HG03196 (cell line): ENCODE data around the gene BMPR1B.

Experiments
- ATAC-seq: cut with Tn5 transposase; IDR thresholded peaks from one replicate; pipeline ENCODE4 v1.9.1; 2021; ENCODE audit not compliant: unreplicated experiment

The BMPR1B gene

GRCh38 chr4:94947681-94948108 lies 189.9 kb downstream of the BMPR1B start:
- no peak for ATAC-seq

DNA sequence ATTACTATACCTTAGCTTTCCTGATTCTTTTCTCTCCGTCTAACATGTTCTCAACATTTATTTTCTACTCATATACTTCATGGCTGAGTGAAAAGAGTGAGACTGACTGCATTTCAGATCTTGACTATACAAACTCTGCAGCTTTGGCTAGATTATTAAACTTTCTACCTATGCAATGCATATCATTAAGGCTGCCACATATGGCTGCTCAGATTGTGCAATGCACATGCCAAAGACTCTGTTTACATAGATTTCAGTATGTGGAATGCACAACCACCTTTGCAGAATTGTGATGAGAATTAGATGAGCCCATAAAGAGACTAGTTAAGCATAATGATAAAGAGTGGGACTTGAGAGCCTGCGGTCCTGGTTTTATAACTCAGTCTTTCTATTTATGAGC lies 196.5 kb downstream of the BMPR1B start:
- ATAC-seq = no peak

DNA sequence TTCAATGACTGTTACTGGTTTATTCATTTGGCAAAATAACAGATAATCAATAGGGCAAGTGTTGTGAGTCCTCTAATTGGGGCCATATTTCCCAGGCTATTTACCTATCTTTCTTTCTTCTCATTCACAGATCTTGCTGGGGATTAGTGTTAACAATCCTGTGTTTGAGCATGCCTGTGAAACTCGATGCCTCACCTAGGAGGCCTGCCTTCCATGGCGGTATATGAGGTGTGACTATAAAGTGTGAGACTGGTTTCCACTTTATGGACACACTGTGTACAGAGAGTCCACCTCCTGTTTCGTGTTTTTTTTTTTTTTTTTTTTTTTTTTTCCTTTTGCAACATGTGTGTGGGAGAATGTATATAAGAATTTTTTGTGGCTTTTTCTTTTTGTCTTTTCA lies 199.3 kb downstream of the BMPR1B start:
- no peak for ATAC-seq

DNA sequence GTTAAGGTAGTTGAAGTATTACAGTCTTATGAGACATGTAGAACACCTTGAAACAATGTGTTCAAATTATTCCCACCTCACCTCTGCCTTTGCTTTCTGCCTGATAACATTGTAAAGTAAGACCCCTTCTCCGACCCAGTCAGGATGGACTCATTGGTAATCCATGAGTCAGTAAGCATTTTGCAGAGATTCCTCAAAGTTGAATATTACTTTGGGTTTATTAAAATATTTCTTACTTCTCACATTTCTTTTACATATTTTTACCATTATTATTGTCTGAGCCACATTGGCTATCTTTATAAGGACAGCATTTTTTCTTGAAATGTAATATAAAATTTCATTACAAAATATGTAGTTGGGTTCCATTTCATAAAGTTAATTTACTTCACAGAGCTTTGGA lies 201.6 kb downstream of the BMPR1B start:
- ATAC-seq = no peak

DNA sequence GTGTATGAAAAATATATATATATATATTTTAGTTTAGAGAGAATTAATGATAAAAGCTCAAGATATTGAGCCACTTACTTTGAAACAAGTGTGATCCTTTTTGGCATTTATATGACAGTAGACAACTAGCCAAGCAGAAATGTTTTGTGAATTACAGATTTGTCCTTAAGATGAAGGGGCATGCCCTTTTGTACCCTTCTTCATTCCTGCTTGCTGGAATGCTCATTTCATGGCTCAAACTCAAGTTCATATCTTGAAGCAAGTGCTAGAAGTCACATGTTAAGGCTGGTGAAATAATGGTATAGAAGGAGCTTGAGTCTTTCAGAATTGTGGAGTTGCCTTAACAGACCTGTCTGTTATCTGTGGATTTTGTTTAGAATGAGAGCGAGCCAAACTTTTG lies 203.0 kb downstream of the BMPR1B start:
- ATAC-seq = no peak

GRCh38 chr4:94961420-94961819 lies 203.7 kb downstream of the BMPR1B start:
- no peak for ATAC-seq

DNA sequence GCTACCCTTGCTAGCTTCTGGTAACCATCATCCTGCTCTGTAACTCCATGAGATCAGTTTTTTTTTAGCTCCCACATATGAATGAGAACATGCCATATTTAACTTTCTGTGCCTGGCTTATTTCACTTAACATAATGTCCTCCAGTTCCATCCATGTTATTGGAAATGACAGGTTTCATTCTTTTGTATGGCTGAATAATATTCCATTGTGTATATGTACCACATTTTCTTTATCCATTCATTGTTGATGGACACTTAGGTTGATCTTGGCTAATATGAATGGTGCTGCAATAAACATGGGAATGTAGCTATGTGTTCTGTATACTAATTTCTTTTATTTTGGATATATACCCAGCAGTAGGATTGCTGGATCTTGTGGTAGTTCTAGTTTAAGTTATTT lies 204.7 kb downstream of the BMPR1B start:
- ATAC-seq = no peak

DNA sequence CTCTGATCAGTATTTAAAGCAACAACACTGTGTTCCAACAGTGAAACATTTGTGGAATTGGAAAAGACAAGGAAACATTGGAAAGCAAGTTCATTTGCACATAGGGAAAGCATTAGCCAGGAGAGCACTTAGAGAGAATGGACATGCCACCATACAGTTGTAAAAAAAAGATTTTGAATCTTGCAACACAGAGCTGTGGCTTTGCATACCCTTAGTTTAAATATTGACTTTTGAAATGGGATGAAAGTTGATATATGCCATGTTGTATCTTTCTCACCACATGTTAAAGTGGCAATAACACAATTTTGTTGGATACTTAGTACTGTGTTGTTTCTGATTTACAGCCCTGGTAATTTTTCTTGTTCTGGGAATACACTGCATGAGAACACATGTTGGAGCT lies 208.1 kb downstream of the BMPR1B start:
- no peak for ATAC-seq

- ATAC-seq = no peak
Observed at GRCh38 chr4:94968493-94968892, 210.7 kb downstream of the BMPR1B start.

- no peak for ATAC-seq
Observed at GRCh38 chr4:94970650-94971049, 212.9 kb downstream of the BMPR1B start.

DNA sequence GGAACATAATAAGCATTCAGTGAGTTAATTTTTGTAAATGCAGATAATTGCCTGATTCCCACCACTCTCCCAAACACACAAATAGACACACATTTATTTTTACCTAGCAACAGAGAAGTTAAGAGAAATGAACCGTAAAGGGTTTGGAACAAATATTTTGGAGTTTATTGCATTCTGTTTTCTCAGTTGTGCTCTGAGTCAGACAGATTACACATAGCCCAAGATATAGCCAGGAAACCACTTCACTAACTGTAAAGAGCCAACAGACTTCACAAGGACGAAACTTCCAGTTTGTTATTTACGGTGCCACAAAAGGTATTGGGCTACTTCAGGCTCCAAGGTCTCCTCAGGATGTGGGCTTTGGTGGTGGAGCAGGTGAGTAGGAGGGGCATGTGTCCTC lies 217.0 kb downstream of the BMPR1B start:
- no peak for ATAC-seq

- no peak for ATAC-seq
Observed at GRCh38 chr4:94976371-94977011, 218.7 kb downstream of the BMPR1B start.

- ATAC-seq = no peak
Observed at GRCh38 chr4:94978904-94979303, 221.1 kb downstream of the BMPR1B start.

DNA sequence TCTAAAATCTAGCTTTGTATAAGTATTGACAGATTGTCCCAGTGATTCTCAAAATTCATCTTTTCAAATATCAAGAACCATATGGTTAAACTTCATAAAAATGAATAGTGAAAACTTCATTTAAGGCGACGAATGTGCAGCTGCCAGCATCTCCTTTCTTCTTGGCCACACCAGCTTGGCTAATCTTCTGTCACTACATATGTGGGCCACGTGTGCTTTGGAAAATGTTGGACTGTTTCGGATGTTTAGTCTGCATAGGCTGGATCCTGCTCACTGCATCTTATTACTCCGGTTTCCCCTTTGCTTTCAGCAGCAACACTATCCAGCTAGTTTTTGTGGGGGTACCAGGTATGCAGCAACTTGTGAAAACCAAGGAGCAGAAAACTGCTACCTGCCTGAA lies 221.9 kb downstream of the BMPR1B start:
- ATAC-seq = no peak

DNA sequence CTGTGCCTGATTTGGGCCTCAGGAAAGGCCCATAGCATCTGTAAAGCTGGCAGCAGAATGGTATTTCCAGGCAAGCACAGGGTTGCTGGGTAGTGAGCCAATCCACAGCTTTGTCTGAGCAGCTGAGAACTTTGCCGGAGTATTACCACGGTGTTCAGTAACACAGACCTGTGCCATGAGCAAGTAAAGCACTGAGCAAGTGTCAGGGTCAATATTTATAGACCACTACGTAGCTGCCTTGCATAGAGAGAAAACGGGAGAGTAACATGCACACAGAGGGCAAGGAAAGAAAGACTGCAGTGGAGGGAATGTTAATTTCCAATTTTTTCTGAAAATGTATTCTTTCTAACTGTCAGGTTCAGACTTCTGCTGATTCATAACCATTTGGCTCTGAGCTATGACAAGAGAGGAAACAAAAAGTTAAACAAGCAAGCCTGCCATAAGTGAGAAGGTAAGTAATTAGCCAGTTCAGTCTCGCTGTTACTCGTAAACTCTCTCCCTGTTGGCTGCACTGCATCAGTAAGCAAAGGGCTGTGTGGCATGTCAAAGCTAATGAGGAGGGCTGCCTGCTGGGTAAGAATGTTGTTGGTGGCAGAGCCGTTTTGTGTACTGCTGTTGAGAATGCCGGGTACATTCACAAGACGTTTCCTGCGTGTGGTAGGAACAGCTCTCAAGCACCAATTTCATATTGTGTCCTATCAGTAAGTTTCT lies 238.1 kb downstream of the BMPR1B start:
- ATAC-seq = no peak

DNA sequence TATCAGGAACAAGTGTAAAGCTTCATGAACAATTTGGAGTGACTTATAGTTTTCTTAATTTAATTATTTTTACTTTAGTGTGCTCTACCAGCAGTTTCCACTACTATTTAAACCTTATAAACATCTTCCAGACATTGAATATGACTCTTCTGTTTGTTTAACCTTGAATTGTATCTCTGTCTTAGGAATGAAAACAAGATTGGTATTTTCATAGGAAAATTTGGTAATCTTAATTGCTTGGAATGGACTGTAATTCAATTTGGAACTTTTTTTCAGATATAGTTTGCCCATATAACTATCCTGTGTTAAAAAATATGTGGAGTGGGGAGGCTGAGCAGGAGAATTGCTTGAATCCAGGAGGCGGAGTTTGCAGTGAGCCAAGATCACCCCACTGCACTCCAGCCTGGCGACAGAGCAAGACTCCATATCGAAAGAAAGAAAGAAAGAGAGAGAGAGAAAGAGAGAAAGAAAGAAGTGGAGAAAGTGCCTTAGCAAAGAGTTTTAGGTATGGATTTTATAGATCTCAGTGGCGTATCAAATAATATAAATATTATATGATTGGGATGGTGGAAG lies 242.4 kb downstream of the BMPR1B start:
- no peak for ATAC-seq

GRCh38 chr4:95004912-95005311 lies 247.2 kb downstream of the BMPR1B start:
- no peak for ATAC-seq

DNA sequence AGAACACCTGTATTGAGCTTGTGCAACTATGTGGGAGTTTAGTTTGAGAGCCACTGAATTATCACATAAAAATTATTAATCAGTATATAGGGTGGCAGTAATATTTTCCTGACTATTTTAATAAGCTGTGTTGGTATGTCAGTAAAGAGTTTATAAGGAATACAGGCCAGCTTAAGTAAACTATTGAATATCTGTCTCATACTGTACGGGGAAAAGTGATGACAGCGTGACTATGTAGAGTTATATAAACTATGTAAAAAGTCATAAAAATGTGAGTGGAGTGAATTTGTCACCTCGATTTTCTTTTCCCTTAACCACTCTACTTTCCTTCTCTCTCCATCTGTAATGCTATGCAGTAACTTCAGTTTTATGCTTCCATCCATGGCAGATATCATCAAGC lies 250.2 kb downstream of the BMPR1B start:
- ATAC-seq = no peak

GRCh38 chr4:95013236-95013635 lies 255.5 kb downstream of the BMPR1B start:
- ATAC-seq = no peak

GRCh38 chr4:95014068-95014467 lies 256.3 kb downstream of the BMPR1B start:
- ATAC-seq = no peak

DNA sequence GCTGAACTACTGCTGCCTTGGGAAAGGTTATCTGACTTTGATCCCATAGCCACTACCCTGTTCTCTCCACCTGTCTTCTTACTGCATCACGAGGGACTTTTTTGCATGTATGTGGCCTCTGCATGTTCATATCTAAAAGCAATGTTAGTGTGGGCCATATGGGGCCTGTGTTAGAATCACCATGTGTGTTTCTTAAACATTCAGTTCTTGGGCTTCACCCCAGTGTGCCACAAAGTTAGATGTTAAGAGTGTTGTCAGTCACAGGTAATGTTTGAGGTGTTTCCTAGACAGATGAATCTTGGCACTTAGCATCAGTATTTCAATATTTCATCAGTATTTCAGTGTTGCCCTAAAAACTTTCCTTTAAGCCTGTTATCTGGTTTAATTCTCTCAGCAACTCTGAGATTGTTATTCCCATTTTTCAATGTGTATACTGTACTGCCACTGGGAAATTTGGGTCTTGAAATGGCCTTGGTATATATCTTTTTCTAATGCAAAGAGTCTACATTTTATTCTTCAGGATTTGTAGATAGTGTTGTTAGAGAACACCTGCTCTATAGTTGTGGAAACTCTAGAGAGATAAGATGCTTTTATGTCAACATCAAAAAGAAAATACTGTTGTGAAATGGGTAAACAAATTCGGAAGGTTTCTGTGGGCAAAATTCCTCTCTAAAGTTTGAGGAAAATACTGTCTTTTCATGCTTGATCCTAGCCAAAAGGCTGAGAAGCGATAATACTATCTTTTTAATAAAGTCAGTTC lies 259.7 kb downstream of the BMPR1B start:
- ATAC-seq = no peak

- no peak for ATAC-seq
Observed at GRCh38 chr4:95018785-95019184, 261.0 kb downstream of the BMPR1B start.
